ENCODE results near the gene TTLL10.

The TTLL10 gene

GRCh38 chr1:1125945-1126344 is 47.7 kb upstream of the TTLL10 start:
- no peak overlapping the region for H3K27ac ChIP-seq (replicated peaks)
- DNase-seq (ENCODE audit: low read depth in 1 of 2, low spot score in 1 of 2), result no peak
- TF ChIP-seq GABPA (IDR thresholded peaks at IDR 0.05; ENCODE audit: low read depth) (no peak), SPI1 (IDR thresholded peaks at IDR 0.05; ENCODE audit: borderline replicate concordance, low read depth) (no peak), POLR2AphosphoS5 (IDR thresholded peaks at IDR 0.05; ENCODE audit: low read depth) (no peak)
- TF ChIP-seq, protein P1, sequence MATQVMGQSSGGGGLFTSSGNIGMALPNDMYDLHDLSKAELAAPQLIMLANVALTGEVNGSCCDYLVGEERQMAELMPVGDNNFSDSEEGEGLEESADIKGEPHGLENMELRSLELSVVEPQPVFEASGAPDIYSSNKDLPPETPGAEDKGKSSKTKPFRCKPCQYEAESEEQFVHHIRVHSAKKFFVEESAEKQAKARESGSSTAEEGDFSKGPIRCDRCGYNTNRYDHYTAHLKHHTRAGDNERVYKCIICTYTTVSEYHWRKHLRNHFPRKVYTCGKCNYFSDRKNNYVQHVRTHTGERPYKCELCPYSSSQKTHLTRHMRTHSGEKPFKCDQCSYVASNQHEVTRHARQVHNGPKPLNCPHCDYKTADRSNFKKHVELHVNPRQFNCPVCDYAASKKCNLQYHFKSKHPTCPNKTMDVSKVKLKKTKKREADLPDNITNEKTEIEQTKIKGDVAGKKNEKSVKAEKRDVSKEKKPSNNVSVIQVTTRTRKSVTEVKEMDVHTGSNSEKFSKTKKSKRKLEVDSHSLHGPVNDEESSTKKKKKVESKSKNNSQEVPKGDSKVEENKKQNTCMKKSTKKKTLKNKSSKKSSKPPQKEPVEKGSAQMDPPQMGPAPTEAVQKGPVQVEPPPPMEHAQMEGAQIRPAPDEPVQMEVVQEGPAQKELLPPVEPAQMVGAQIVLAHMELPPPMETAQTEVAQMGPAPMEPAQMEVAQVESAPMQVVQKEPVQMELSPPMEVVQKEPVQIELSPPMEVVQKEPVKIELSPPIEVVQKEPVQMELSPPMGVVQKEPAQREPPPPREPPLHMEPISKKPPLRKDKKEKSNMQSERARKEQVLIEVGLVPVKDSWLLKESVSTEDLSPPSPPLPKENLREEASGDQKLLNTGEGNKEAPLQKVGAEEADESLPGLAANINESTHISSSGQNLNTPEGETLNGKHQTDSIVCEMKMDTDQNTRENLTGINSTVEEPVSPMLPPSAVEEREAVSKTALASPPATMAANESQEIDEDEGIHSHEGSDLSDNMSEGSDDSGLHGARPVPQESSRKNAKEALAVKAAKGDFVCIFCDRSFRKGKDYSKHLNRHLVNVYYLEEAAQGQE (IDR thresholded peaks at IDR 0.05; ENCODE audit: insufficient replicate concordance, low read depth), result no peak
- TF ChIP-seq, protein P2, sequence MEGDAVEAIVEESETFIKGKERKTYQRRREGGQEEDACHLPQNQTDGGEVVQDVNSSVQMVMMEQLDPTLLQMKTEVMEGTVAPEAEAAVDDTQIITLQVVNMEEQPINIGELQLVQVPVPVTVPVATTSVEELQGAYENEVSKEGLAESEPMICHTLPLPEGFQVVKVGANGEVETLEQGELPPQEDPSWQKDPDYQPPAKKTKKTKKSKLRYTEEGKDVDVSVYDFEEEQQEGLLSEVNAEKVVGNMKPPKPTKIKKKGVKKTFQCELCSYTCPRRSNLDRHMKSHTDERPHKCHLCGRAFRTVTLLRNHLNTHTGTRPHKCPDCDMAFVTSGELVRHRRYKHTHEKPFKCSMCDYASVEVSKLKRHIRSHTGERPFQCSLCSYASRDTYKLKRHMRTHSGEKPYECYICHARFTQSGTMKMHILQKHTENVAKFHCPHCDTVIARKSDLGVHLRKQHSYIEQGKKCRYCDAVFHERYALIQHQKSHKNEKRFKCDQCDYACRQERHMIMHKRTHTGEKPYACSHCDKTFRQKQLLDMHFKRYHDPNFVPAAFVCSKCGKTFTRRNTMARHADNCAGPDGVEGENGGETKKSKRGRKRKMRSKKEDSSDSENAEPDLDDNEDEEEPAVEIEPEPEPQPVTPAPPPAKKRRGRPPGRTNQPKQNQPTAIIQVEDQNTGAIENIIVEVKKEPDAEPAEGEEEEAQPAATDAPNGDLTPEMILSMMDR (IDR thresholded peaks at IDR 0.05; ENCODE audit: insufficient read depth, low read length), result no peak
- peaks cover under 1% of the 10 kb centered on the region for H3K27me3 ChIP-seq (ENCODE audit: insufficient read depth, poor library complexity, severe bottlenecking)
- no peak overlapping the region for H3K4me3 ChIP-seq (replicated peaks; ENCODE audit: insufficient read depth, low read length)

- no peak for DNase-seq (ENCODE audit: low read depth in 1 of 2, low spot score in 1 of 2)
- Histone ChIP-seq H3K4me3 (replicated peaks; ENCODE audit: insufficient read depth, low read length) (no peak overlapping the region), H3K27ac (replicated peaks) (no peak overlapping the region), H3K27me3 (ENCODE audit: insufficient read depth, poor library complexity, severe bottlenecking) (no peaks in the 10 kb centered on the region)
- no peak for TF ChIP-seq GABPA (IDR thresholded peaks at IDR 0.05; ENCODE audit: low read depth)
- TF ChIP-seq POLR2AphosphoS5 (IDR thresholded peaks at IDR 0.05; ENCODE audit: low read depth), result no peak
These were observed 45.9 kb upstream of the TTLL10 start for GRCh38 chr1:1127551-1128451.

GRCh38 chr1:1128454-1129139 is 45.1 kb upstream of the TTLL10 start:
- TF ChIP-seq, protein P1 (IDR thresholded peaks at IDR 0.05; ENCODE audit: insufficient replicate concordance, low read depth), result no peak
- TF ChIP-seq SPI1 (IDR thresholded peaks at IDR 0.05; ENCODE audit: borderline replicate concordance, low read depth), result no peak
- TF ChIP-seq, protein P2 (IDR thresholded peaks at IDR 0.05; ENCODE audit: insufficient read depth, low read length), result no peak
- Histone ChIP-seq H3K27ac (replicated peaks) (no peak overlapping the region), H3K27me3 (ENCODE audit: insufficient read depth, poor library complexity, severe bottlenecking) (no peaks in the 10 kb centered on the region), H3K4me3 (replicated peaks; ENCODE audit: insufficient read depth, low read length) (no peak overlapping the region)
- DNase-seq (ENCODE audit: low read depth in 1 of 2, low spot score in 1 of 2), result no peak

DNA sequence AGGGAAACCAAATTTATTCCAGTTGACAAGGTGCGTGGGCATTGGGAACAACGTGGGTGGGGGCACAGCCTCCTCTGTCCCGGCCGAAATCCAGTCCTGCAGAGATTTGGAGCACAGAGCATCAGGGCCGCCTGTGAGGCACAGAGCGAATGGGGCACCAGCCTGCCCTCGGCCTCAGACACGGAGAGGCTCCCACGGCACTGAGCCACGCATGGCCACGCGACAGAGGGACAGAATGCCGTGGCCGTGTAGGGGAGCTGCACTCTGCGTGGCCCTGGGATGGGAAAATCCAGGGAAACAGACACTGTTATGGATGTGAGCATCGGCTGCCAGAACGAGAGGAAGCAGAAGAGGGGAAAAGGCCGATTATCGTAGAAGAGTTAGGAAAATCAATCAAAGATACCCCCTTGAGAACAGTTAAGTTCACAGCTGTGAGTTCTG is 44.3 kb upstream of the TTLL10 start:
- Histone ChIP-seq H3K4me3 (replicated peaks; ENCODE audit: insufficient read depth, low read length) (no peak overlapping the region), H3K27ac (replicated peaks) (no peak overlapping the region)
- no peak for TF ChIP-seq GABPA (IDR thresholded peaks at IDR 0.05; ENCODE audit: low read depth)
- TF ChIP-seq, protein P1 (IDR thresholded peaks at IDR 0.05; ENCODE audit: insufficient replicate concordance, low read depth), result no peak
- no peak for TF ChIP-seq POLR2AphosphoS5 (IDR thresholded peaks at IDR 0.05; ENCODE audit: low read depth)
- no peak for TF ChIP-seq SPI1 (IDR thresholded peaks at IDR 0.05; ENCODE audit: borderline replicate concordance, low read depth)
- TF ChIP-seq, protein P2 (IDR thresholded peaks at IDR 0.05; ENCODE audit: insufficient read depth, low read length), result no peak

More for the DNA sequence above, 44.3 kb upstream of the TTLL10 start:
- no peaks in the 10 kb centered on the region for H3K27me3 ChIP-seq (ENCODE audit: insufficient read depth, poor library complexity, severe bottlenecking)
- DNase-seq (ENCODE audit: low read depth in 1 of 2, low spot score in 1 of 2), result no peak

All from HL-60 (cell line).